SK-N-DZ (cell line): ENCODE results near the gene VAMP2. TPM values are rescaled to one million over a fixed set of nuclear protein-coding genes. Genes with fewer than 3 reads are reported as not detected.

Source experiments
- DNase-seq: peaks from one replicate; pipeline ENCODE4 v3.0.0-alpha.2; 2015; ENCODE audit warnings: low spot score
- polyA plus RNA-seq, 2 experiments: library from polyadenylated mRNA; depleted of rRNA; stranded (reverse); fragments of >200 nt; gene quantifications; 2 replicates each; pipeline ENCODE4 v1.2.3, GENCODE V29; 2014

The VAMP2 gene
- polyA plus RNA-seq (2014; cell fraction: cytosol; rRNA removed), result 20.2 and 21.1 TPM in 2 replicates
- polyA plus RNA-seq (2014; cell fraction: nucleus; rRNA removed), result 33.0 and 65.8 TPM in 2 replicates

- peak; percentile 61 for DNase-seq
These were observed at the start of gene VAMP2 for GRCh38 chr17:8162233-8162996. VAMP2 (minus strand) TSS chr17:8162948; CDS start chr17:8162879, 69 bp downstream.

- DNase-seq, result no peak
These were observed 48.2 kb upstream of the VAMP2 start for GRCh38 chr17:8210761-8211458.

DNA sequence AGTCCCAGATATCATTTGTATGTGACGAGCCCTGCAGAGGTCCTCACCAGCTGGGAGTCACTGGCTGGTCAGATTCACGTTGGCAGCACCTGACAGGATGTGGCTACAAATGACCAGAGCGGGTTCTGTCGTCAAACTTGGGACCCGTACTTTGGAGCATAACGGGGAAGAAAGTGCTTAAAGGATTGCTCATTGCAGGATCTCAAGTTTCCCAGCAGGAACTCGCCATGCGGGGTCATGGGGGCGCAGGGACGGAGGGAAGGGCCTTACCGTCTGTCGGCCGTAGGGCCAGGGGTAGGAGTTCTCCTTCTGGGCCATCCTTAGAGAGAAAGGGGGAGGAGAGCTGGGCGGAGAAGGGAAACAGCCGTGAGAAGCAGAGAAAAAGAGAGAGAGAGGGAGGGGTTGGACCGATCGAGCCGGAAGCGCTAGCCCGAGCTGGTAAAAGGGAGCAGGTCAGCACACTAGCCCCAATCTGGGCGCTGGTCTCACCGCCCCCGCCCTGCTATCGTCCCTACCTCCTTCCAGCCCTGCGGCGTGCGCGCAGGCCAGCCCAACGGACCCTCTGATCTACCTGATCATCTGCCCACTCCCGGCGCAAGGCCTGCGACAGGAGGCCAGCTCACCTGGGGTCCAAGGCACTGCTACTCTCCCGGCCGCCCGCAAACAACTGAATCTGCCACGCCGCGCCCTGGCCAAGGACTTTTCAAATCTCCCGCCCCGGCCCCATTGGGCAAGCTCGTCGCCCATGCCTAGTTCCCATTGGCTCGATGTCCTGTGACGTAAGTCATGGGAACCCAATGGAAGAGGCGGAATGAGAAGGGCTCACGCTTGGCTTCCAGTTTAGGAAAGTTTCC is 47.4 kb upstream of the VAMP2 start, which contains the start of gene AURKB:
AURKB (minus strand) TSS at position 669 of the 854 bp plus-strand sequence; CDS start at position 318, 351 bp downstream.
- DNase-seq, result peak; percentile 96

GRCh38 chr17:8206536-8206935 is 43.8 kb upstream of the VAMP2 start:
- DNase-seq, result no peak

GRCh38 chr17:8204761-8205555 is 42.2 kb upstream of the VAMP2 start:
- DNase-seq, result no peak

GRCh38 chr17:8192070-8192815 is 29.5 kb upstream of the VAMP2 start:
- DNase-seq, result peak; percentile 98

DNA sequence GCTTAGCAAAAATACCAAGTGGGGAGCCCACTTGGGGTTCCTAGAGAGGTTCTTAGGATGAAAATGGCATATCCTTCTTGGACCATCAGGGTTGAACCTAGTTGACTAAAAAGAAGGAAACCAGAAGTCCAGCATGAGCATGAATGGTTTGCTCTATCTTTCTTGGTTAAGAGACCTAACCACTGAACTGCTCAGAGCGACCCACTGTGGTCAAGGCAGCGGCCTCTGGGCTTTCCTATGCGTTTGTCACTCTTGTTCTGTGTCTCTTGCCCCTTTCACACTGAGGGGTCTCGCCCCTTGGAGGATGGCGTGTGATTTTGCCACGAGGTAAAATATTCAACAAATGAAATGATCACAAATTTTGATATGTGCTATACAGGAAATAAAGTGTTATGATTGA is 27.8 kb upstream of the VAMP2 start:
- DNase-seq, result no peak

DNA sequence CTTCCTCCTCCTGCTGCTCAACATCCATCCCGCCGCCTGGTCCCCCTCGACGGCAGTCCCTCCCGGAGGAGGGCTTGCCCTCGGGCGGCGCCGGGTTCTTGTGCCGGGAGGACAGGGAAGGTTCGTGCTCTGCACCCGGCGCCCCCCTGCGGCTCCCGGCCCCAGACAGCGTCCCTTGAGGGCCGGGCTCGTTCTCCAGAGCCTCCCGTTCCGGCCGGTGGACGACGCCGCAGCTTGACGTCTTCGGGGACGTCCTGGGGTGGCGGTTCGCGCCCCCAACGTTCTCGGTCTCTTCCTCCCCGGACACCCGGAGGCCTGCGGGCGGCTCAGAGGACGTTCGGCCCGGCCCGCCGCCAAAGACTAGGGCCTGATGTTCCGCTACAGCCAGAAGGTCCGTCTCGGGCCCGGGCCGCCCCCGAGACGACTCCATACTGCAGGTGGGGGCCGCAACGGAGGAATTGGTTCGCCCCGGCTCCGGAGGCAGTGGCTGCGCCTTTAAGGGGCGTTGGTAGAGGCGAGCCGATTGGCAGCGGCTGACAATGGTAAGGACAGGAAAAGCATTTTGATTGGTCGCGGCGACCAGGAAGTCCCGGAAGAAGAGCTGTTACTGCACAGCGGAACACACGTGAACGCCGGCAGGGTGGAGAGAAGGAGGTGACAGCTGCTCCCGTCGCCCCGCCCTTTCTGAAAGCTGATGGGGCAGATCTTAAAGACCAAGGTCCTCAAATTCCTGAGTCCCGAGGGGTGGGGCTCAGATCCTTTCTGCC is 27.1 kb upstream of the VAMP2 start, which contains the start of gene BORCS6:
BORCS6 (minus strand) TSS at position 470 of the 767 bp plus-strand sequence; CDS start at position 430, 40 bp downstream.
- peak; percentile 99 for DNase-seq

DNA sequence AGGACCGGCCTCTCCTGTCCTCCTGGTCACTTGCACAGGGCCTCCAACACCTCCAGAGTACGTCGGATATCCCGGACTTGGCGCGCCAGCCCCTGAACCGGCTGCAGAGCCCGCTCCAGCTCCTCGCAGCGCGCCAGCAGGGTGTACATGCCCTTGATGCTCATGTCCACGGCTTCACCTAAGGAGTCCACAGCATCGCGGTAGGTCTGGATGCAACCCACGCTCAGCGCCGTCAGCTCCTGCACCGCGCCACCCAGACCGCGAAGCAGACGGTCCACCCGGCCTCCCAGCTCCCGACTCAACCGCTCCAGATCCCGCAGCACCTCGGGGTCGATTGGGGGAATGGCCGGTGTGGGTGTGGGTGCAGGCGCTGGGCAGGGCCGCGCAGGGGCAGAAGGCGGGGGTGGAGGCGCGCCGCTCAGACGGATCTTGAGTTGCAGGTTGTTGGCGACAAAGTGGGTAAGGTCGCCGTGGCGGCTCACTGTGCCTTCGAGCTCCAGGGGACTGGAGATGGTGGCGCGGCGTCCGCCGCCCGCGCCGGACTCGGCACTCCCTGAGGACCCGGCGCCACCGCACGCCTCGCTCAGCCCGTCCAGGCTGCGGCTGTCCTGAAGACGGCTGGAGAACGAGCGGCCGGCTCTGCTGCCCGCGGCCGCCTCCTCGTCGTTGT is 26.4 kb upstream of the VAMP2 start:
- peak; percentile 41 for DNase-seq

DNA sequence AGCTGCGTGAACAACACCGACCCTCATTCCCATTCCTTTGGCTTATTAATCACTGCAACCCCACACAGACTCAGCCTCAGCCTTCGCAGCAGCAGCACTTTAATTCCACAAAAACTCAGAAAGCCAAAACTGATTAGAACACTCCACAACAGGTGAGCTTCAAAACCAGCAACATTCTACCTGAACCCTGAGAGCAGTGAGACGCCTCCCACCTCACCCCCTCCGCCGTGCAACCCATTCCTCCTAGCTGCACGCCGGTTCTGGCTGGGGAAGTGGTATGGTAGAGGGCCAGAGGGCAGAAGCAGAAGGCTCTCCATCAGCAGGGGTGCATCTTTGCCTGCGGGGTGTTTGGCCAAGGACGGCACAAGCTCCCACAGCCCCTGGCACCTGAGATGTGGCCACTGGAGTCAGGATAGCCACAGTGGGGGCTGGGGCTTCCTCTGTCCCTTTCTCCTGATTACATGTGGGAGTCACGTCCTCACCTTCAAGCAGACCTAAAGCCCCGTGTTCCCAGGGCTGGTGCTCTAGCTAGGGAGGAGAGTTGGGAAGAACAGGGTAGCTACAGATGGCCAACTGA is 25.6 kb upstream of the VAMP2 start:
- no peak for DNase-seq

DNA sequence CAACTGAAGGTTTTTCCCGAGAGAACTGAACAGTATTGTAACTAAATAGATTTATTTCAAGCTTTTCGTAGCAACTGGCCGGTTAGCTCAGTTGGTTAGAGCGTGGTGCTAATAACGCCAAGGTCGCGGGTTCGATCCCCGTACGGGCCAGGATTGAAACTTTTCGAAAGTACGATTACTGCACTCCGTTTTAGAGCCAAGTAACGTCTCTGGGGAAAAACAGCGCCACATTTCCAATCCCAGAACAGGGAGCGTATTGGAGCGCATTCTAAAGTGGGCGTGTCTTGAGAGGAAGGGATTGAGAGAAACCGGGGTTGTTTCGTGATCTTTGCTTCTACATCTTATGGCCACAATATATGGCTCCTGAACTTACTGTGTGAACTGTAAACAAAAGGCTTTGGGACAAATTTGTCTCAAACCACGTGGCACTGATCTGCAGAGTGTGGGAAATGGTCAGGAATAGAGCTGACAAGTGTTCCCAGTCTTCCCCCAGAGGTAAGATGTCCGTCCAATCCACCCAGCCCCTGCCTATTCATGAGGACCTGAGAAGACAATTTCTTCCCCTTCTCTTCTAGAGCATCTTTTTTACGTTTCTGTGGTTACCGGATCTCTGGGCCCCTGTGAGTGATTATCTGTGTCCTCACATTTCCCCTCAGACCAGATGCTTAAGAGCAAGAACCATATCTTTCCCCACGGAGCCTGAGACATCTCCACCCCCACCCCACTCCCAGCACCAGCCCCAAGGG is 24.9 kb upstream of the VAMP2 start:
- peak; percentile 99 for DNase-seq

GRCh38 chr17:8186787-8187516 is 24.2 kb upstream of the VAMP2 start:
- DNase-seq, result peak; percentile 98

DNA sequence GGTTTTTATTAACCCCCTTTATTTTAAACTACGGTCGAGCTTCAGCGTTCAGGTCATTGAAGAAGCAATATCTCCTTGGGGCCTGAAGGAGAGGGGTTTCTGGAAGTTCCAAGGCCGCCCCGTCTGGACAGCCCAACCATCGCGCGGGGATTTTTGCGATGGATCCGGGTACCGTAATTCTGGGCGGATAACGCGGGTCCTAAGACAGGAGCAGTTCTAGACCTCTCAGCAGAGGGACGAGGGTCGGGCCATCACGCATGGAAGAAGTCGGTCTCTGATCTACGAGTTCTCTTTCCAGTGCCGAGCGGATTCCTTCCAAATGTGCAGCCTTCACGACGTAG is 23.7 kb upstream of the VAMP2 start:
- no peak for DNase-seq

GRCh38 chr17:8185582-8186445 is 23.1 kb upstream of the VAMP2 start:
- peak; percentile 86 for DNase-seq

DNA sequence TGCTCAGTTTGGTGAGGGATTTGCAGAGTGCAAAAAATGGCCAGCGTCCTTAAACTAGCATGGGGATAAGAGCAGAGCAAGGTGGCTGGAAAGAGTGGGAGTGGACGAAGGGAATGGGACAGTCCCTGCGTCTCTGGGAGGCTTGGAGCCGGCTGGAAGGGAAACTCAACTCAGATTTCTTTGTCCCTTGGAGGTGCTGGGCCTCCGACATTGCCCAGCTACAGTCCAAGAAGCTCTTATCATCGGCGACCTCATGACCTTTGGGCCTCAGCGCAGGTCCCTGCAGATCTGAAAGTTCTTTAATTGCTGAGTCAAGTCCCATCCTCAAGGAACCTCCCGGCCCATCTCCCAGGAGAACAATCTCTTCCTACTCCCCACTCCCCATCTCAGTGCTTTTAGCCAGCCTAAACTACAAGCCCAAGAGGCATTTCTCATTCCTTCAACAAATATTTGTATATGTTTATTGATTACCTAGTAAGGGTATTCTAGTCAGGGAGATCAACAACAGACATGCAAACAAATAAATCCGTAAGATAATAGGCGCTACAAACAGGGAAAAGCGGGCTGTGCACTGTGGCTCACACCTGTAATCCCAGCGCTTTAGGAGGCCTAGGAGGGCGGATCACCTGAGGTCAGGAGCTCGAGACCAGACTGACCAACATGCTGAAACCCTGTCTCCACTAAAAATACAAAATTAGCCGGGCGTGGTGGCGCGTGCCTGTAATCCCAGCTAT is 14.4 kb upstream of the VAMP2 start:
- no peak for DNase-seq
